GM23248 (cell line): ENCODE results near the gene CUX1.

Experiments
- EZH2 ChIP-seq: fragments of 200-600 bp; sonication (generic); IDR thresholded peaks from 2 replicates; pipeline ENCODE4 v1.6.1; 2018; ENCODE audit warnings: antibody characterized with exemption, mild to moderate bottlenecking; ENCODE audit not compliant: insufficient read depth, poor library complexity, severe bottlenecking
- EZH2phosphoT487 ChIP-seq: fragments of 200-600 bp; sonication (generic); IDR thresholded peaks from 2 replicates; pipeline ENCODE4 v1.6.1; 2018; ENCODE audit warnings: antibody characterized with exemption, moderate library complexity, mild to moderate bottlenecking, low read depth; ENCODE audit not compliant: insufficient read depth

DNA sequence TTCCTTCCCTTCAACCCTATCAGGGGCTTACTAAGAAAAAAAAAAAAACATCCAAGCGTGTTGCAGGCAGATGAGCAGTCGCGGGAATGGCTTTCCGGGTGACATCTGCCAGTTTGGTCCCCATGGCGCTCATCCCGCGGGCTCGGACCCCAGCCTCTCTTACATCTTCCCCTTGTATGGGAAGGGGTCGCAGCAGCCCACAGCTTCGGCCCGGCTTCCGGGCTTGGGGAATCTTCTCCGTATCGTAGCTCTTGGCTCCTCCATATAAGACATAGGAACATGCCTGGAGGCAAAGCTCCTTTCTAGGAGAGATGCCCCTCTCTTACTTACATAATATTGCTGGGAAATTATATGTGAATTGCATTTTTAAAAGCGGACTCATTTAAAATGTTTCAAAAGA, 99.5 kb downstream of the CUX1 start:
- TF ChIP-seq EZH2 = no peak
- TF ChIP-seq EZH2phosphoT487 = no peak
